Glutamatergic neuron (in vitro differentiated cells): ENCODE measurements around the gene IQGAP3. TPM values are rescaled to one million over a fixed set of nuclear protein-coding genes. Genes with fewer than 3 reads are reported as not detected.

ENCODE experiments used
- DNase-seq: peaks from one replicate; pipeline ENCODE4 v3.0.0; 2022
- H3K27ac Mint-ChIP-seq: one replicate; pipeline ENCODE4 v1.8.0; 2020; ENCODE audit warnings: mild to moderate bottlenecking, mixed read lengths, inconsistent platforms; ENCODE audit not compliant: unreplicated experiment
- H3K27me3 Mint-ChIP-seq: one replicate; pipeline ENCODE4 v1.8.0; 2020; ENCODE audit warnings: mild to moderate bottlenecking, moderate library complexity, mixed read lengths, inconsistent platforms; ENCODE audit not compliant: unreplicated experiment
- H3K36me3 Mint-ChIP-seq: one replicate; pipeline ENCODE4 v1.8.0; 2020; ENCODE audit warnings: mild to moderate bottlenecking, mixed read lengths, inconsistent platforms; ENCODE audit not compliant: unreplicated experiment
- H3K4me1 Mint-ChIP-seq: one replicate; pipeline ENCODE4 v1.8.0; 2020; ENCODE audit warnings: mild to moderate bottlenecking, low read depth, mixed read lengths, inconsistent platforms; ENCODE audit not compliant: unreplicated experiment
- H3K4me3 Mint-ChIP-seq: one replicate; pipeline ENCODE4 v1.8.0; 2020; ENCODE audit warnings: mild to moderate bottlenecking, mixed read lengths, inconsistent platforms; ENCODE audit not compliant: unreplicated experiment
- H3K9me3 Mint-ChIP-seq: one replicate; pipeline ENCODE4 v1.8.0; 2020; ENCODE audit warnings: mild to moderate bottlenecking, moderate library complexity, mixed read lengths, inconsistent platforms; ENCODE audit not compliant: unreplicated experiment
- CTCF ChIP-seq: fragments of 200-600 bp; sonication (generic); IDR thresholded peaks from one replicate; pipeline ENCODE4 v1.5.0; 2021; ENCODE audit not compliant: partially characterized antibody, unreplicated experiment
- total RNA-seq: library from RNA; stranded (reverse); fragmentation: NEBNext Ultra II Directional; extraction: Animal tissue kit (Norgen Biotek cat#: 25700); gene quantifications from one replicate; pipeline ENCODE4 v1.2.1, GENCODE V29; 2021; ENCODE audit not compliant: unreplicated experiment

The IQGAP3 gene
- total RNA-seq, 1 donor from 2014 or later: 6.1 TPM

- Mint-ChIP-seq H3K4me1 (peaks cover 50% of the 10 kb centered on the region), H3K9me3 (peaks cover 25% of the 10 kb centered on the region), H3K27ac (peak within 1 kb of the TSS; percentile 96), H3K36me3 (no peaks in the 10 kb centered on the region), H3K4me3 (peak within 1 kb of the TSS; percentile 89), H3K27me3 (peaks cover 24% of the 10 kb centered on the region)
- no peak for DNase-seq
- TF ChIP-seq CTCF: no peak
These were observed 71.9 kb downstream of the IQGAP3 start, which contains the start of gene MEF2D for GRCh38 chr1:156500543-156500792. Gene MEF2D (minus strand): TSS chr1:156500775. CDS start chr1:156483292, 17,483 bp downstream.

- peaks cover 52% of the 10 kb centered on the region for H3K4me1 Mint-ChIP-seq
- H3K36me3 Mint-ChIP-seq: no peaks in the 10 kb centered on the region
- peak; percentile 68 for DNase-seq
- peak overlapping the region; percentile 89 for H3K4me3 Mint-ChIP-seq
- peaks cover 22% of the 10 kb centered on the region for H3K9me3 Mint-ChIP-seq
- peak overlapping the region; percentile 96 for H3K27ac Mint-ChIP-seq
- TF ChIP-seq CTCF: no peak
- peaks cover 20% of the 10 kb centered on the region for H3K27me3 Mint-ChIP-seq
These were observed 72.4 kb downstream of the IQGAP3 start for GRCh38 chr1:156499842-156500542.

- H3K27ac Mint-ChIP-seq: peak overlapping the region; percentile 91
- H3K27me3 Mint-ChIP-seq: peaks cover 15% of the 10 kb centered on the region
- H3K4me1 Mint-ChIP-seq: peaks cover 51% of the 10 kb centered on the region
- H3K9me3 Mint-ChIP-seq: peaks cover 23% of the 10 kb centered on the region
- no peak for TF ChIP-seq CTCF
- DNase-seq: no peak
- no peaks in the 10 kb centered on the region for H3K36me3 Mint-ChIP-seq
- peak overlapping the region; percentile 89 for H3K4me3 Mint-ChIP-seq
These were observed 73.0 kb downstream of the IQGAP3 start for GRCh38 chr1:156499194-156499841.

- TF ChIP-seq CTCF: no peak
- Mint-ChIP-seq H3K27me3 (peaks cover 11% of the 10 kb centered on the region), H3K36me3 (no peaks in the 10 kb centered on the region), H3K27ac (peak overlapping the region; percentile 91), H3K4me3 (peak overlapping the region; percentile 89), H3K9me3 (peaks cover 17% of the 10 kb centered on the region), H3K4me1 (peaks cover 52% of the 10 kb centered on the region)
- DNase-seq: no peak
These were observed 73.8 kb downstream of the IQGAP3 start for GRCh38 chr1:156498432-156499193.
